Psoas muscle (tissue), 8 donors: Measurements from ENCODE around the gene NT5DC4. TPM values are rescaled to one million over a fixed set of nuclear protein-coding genes. Genes with fewer than 3 reads are reported as not detected.

Experiments
- ATAC-seq, 4 donors: fragments of 200-7000 bp; cut with Tn5 transposase; one replicate each; pipeline ENCODE4 v1.9.1; 2020; ENCODE audit warnings: moderate library complexity in 3 of 4, mild to moderate bottlenecking in 2 of 4
- DNase-seq, 2 donors: peaks; one replicate each; pipeline ENCODE4 v3.0.0-alpha.2; 2020
- H3K27ac ChIP-seq: fragments of 200-600 bp; one replicate; pipeline ENCODE4 v1.8.0; 2022
- H3K27me3 ChIP-seq, 3 donors: fragments of 200-600 bp in 1 of 3; one replicate each; pipeline versions ENCODE4 v1.6.1 to v1.8.0; 2013 to 2022; ENCODE audit warnings: low read length in 2 of 3, mild to moderate bottlenecking in 2 of 3, moderate library complexity in 1 of 3; ENCODE audit not compliant: insufficient read depth in 3 of 3
- H3K36me3 ChIP-seq, 2 donors: fragments of 200-600 bp in 1 of 2; one replicate each; pipeline versions ENCODE4 v1.6.1 to v1.8.0; 2013 to 2022; ENCODE audit warnings: low read depth in 1 of 2, mild to moderate bottlenecking in 1 of 2, moderate library complexity in 1 of 2; ENCODE audit not compliant: insufficient read depth in 1 of 2
- H3K4me1 ChIP-seq: fragments of 200-600 bp; one replicate; pipeline ENCODE4 v1.8.0; 2022
- H3K4me3 ChIP-seq: fragments of 200-600 bp; one replicate; pipeline ENCODE4 v1.8.0; 2022; ENCODE audit warnings: mild to moderate bottlenecking
- H3K9me3 ChIP-seq: fragments of 200-600 bp; one replicate; pipeline ENCODE4 v1.8.0; 2022
- WGBS, 3 donors: extraction: QIAGEN DNeasy Blood & Tissue Kit; methylation state at CpG; one replicate each; pipeline versions ENCODE4 v1.1.6 to v1.1.7; 2013; 5-methylcytosine and 5-hydroxymethylcytosine counted together
- intact Hi-C, 2 donors: fragments of 100-400 bp; cut with DNase I; formaldehyde crosslinking; loops; one replicate each; pipeline versions ENCODE4 v1.11.0 to v1.14.2; 2022
- polyA plus RNA-seq, 3 donors: library from polyadenylated mRNA; stranded (reverse); fragments of 200-250 nt; gene quantifications; one replicate each; pipeline ENCODE4 v1.2.3, GENCODE V29; 2013
- total RNA-seq, 4 donors: library from RNA; stranded (reverse); fragmentation: NEBNext Ultra II Directional in 2 of 4; extraction: Animal tissue kit (Norgen Biotek cat#: 25700) in 2 of 4; gene quantifications; one replicate each; pipeline versions ENCODE4 v1.2.1 to v1.2.4, GENCODE V29; 2021 to 2023
- TF ChIP-seq, protein P1 (sequence below): fragments of 200-600 bp; IDR thresholded peaks from one replicate; pipeline ENCODE4 v1.8.0; 2022; ENCODE audit warnings: antibody characterized with exemption
- donor health status: healthy with polysubstance abuse.
- donor health status: DM: no; HTN: no; CAD: no; lungs with moderate emphysema.
- donor health status: Bipolar disorder and iron deficiency.
- donor health status: healthy.
- donor health status: DM: yes; HTN: yes; CAD: no.
- donor health status: DM: no; HTN: no; CAD: no.
- donor health status: DM: no; HTN: no; CAD: no.
- donor health status: DM: yes; HTN: yes; CAD: no.

The NT5DC4 gene
- total and polyA plus RNA-seq, 7 donors: not detected

DNA sequence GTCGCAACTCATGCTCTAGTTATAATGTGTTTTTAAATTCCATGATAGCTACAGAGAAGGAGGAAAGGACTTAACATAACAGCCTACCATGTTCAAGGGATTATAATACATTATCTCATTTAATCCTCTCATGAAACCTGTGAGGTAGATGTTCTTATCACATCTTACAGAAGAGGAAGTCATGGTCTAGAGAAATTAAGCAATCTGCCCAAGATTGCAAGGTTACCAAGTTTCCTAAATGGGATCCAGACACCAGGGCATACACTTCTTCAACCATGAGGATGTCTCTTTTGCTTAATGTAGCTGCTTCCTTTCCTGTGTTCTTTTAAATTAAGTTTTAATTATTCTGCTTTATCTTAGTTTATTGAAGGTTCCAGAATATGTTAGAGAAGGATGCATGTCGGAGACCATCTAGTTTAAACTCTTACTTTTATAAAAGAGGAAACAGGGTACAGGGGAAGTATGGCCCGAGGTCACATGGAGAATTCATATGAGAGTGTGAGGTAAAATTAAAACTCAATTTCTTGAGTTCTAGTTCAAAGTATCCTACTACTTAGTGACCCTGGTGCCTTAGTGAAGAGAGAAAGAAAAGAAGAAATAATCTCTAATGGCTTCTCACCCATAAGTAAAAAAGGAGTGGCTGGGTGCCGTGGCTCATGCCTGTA lies 67.0 kb downstream of the NT5DC4 start:
- WGBS, 3 donors: 86 to 92% (median 86%) methylated on average over 4 of the region's 4 CpGs
- no peaks in the 10 kb centered on the region for H3K27me3 ChIP-seq
- H3K4me1 ChIP-seq: no peaks in the 10 kb centered on the region
- no peak for DNase-seq
- no peak overlapping the region for H3K27ac ChIP-seq
- no peak overlapping the region for H3K4me3 ChIP-seq
- TF ChIP-seq, protein P1, sequence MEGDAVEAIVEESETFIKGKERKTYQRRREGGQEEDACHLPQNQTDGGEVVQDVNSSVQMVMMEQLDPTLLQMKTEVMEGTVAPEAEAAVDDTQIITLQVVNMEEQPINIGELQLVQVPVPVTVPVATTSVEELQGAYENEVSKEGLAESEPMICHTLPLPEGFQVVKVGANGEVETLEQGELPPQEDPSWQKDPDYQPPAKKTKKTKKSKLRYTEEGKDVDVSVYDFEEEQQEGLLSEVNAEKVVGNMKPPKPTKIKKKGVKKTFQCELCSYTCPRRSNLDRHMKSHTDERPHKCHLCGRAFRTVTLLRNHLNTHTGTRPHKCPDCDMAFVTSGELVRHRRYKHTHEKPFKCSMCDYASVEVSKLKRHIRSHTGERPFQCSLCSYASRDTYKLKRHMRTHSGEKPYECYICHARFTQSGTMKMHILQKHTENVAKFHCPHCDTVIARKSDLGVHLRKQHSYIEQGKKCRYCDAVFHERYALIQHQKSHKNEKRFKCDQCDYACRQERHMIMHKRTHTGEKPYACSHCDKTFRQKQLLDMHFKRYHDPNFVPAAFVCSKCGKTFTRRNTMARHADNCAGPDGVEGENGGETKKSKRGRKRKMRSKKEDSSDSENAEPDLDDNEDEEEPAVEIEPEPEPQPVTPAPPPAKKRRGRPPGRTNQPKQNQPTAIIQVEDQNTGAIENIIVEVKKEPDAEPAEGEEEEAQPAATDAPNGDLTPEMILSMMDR: no peak
- no peaks in the 10 kb centered on the region for H3K9me3 ChIP-seq
- no peaks in the 10 kb centered on the region for H3K36me3 ChIP-seq
- no peak for ATAC-seq
- intact Hi-C loops: no loop called here

DNA sequence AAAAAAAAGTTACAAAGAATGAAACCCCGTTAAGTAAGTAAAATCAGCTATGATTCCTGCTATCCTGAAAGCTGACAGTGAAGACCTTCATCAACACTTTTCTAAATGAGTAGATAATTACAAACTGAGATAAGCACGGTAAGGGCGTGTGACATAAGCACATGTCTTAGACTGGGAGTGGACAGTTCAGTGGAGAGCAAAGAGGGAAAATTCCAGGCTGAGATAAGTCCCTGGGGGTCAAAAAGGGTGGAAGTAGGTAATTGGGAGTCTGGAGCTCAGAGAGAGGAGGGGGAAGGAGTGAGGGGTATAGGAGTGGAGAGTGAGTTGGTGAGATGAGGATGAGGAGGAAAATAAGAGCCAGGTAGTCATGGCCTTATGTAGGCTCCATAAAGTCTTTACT lies 67.8 kb downstream of the NT5DC4 start:
- 89 to 98% (median 91%) methylated on average over 3 of the region's 3 CpGs for WGBS, 3 donors

More for the DNA sequence above, 67.8 kb downstream of the NT5DC4 start:
- no peak overlapping the region for H3K4me3 ChIP-seq
- H3K4me1 ChIP-seq: no peaks in the 10 kb centered on the region
- DNase-seq (no peak), ATAC-seq (no peak)
- intact Hi-C loops: no loop called here
- H3K9me3 ChIP-seq: no peaks in the 10 kb centered on the region
- H3K27ac ChIP-seq: no peak overlapping the region
- no peaks in the 10 kb centered on the region for H3K36me3 ChIP-seq
- TF ChIP-seq, protein P1: no peak
- no peaks in the 10 kb centered on the region for H3K27me3 ChIP-seq

Other genes with a start within 250 kb of the NT5DC4 start
- gene TTL, start 238.9 kb upstream of the NT5DC4 start, total RNA-seq: 10 to 100 TPM; 44.1 to 72.0 (median 51.3) TPM
- gene TTL, start 238.9 kb upstream of the NT5DC4 start, polyA plus RNA-seq: 10 to 100 TPM; 19.0 to 49.8 (median 23.8) TPM
- gene POLR1B, start 178.6 kb upstream of the NT5DC4 start, total RNA-seq: 10 to 100 TPM; 12.2 to 22.8 (median 19.4) TPM
- 10 to 100 TPM in 2 of 3 donors, 1 to 10 TPM in 1; 6.5 to 13.2 (median 12.9) TPM for gene POLR1B, start 178.6 kb upstream of the NT5DC4 start, polyA plus RNA-seq
- gene CHCHD5, start 136.4 kb upstream of the NT5DC4 start, total RNA-seq: 10 to 100 TPM; 28.3 to 37.3 (median 32.8) TPM
- gene CHCHD5, start 136.4 kb upstream of the NT5DC4 start, polyA plus RNA-seq: 10 to 100 TPM; 30.4 to 47.8 (median 30.7) TPM
- 10 to 100 TPM; 11.8 to 23.6 (median 17.8) TPM for gene SLC20A1, start 75.1 kb upstream of the NT5DC4 start, total RNA-seq
- 10 to 100 TPM; 11.1 to 37.1 (median 16.0) TPM for gene SLC20A1, start 75.1 kb upstream of the NT5DC4 start, polyA plus RNA-seq
- under 1 TPM in 2 of 4 donors, not detected in 2; 0.05 to 0.19 TPM for gene CKAP2L, start 43.6 kb downstream of the NT5DC4 start, total RNA-seq
- under 1 TPM in 2 of 3 donors, not detected in 1; 0.05 to 0.13 TPM for gene CKAP2L, start 43.6 kb downstream of the NT5DC4 start, polyA plus RNA-seq
- under 1 TPM in 1 of 4 donors, not detected in 3; 0.12 TPM for gene IL1A, start 63.5 kb downstream of the NT5DC4 start, total RNA-seq
- gene IL1A, start 63.5 kb downstream of the NT5DC4 start, polyA plus RNA-seq: under 1 TPM in 1 of 3 donors, not detected in 2; 0.08 TPM
- under 1 TPM in 3 of 4 donors, not detected in 1; 0.25 to 0.42 (median 0.28) TPM for gene IL1B, start 115.8 kb downstream of the NT5DC4 start, total RNA-seq
- under 1 TPM; 0.06 to 0.38 (median 0.25) TPM for gene IL1B, start 115.8 kb downstream of the NT5DC4 start, polyA plus RNA-seq
- not detected for gene IL37, start 190.1 kb downstream of the NT5DC4 start, total RNA-seq
- not detected for gene IL37, start 190.1 kb downstream of the NT5DC4 start, polyA plus RNA-seq